ENCODE data around the gene CTDSP1. TPM values are rescaled to one million over a fixed set of nuclear protein-coding genes. Genes with fewer than 3 reads are reported as not detected.

Gene CTDSP1, protein sequence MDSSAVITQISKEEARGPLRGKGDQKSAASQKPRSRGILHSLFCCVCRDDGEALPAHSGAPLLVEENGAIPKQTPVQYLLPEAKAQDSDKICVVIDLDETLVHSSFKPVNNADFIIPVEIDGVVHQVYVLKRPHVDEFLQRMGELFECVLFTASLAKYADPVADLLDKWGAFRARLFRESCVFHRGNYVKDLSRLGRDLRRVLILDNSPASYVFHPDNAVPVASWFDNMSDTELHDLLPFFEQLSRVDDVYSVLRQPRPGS
- 52.4 and 72.9 TPM in 2 replicates for total RNA-seq

DNA sequence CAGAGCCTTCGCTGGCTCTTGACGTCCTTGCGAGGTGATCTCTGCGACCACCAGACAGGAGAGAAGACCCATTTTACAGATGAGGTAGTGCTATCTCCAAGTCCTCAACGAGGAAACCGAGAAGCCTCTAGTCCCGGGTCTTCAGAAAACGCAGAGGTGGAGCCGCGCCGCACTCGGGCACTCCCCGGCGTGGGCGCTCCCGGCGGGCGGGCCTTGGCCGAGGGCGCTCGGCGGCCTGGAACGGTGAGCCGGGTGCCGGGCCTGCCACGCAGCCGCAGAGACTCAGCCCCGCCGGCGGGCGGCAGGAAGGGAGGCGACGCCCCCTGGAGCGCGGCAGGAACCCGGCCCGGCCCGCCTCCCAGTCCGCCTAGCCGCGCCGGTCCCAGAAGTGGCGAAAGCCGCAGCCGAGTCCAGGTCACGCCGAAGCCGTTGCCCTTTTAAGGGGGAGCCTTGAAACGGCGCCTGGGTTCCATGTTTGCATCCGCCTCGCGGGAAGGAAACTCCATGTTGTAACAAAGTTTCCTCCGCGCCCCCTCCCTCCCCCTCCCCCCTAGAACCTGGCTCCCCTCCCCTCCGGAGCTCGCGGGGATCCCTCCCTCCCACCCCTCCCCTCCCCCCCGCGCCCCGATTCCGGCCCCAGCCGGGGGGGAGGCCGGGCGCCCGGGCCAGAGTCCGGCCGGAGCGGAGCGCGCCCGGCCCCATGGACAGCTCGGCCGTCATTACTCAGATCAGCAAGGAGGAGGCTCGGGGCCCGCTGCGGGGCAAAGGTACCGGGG is at the start of gene CTDSP1:
CTDSP1 (plus strand) TSS at position 478 of the 776 bp plus-strand sequence; CDS start at position 701, 223 bp downstream.

DNA sequence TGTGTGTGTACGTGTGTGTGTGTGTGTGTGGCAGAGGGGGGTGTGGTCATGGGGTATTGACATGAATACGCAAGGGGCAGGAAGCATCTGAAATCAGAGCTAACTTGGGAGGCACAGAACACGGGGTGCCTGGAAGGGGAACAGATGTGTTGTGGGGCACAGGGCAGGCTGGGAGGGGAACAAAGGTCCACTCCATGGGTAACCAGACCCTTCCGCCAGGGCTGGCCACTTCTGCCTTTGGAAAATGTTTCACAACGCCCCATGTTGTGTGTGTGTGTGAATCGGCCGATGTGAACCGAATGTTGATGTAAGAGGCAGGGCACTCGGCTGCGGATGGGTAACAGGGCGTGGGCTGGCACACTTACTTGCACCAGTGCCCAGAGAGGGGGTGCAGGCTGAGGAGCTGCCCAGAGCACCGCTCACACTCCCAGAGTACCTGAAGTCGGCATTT is 17.7 kb upstream of the CTDSP1 start, which contains the start of gene SLC11A1:
SLC11A1 (plus strand) TSS at position 358 of the 451 bp plus-strand sequence. CDS start 96 bp downstream, outside the sequence.

DNA sequence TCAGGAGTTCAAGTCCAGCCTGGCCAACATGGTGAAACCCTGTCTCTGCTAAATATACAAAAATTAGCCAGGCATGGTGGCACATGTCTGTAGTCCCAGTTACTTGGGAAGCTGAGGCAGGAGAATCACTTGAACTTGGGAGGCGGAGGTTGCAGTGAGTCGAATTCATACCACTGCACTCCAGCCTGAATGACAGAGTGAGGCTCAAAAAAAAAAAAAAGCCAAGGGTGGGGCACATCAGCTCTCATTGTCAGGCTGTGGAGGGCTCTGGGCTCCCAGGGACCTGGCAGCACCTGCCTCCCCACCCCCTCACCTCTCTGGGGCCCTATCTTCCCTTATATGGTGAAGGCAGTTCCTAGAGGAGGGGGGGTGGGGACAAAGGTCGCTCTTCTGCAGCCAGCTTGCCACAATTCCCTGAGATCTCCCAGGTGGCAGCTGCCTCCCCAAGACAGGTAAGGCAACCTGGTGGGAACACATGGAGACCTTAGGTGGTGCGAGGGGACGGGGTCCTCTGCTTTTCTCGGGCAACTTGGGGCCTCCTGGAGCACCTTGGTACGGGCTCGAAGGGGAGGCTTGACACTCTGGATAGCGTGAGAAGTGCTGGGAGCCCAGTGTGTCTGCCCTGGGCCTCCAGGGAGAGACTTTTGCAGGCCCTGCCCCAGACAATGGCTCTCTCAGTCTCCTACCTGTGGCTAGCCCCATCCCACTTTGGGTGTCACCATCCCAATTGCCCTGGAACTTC is 19.2 kb downstream of the CTDSP1 start, which contains the start of gene VIL1:
VIL1 (plus strand) TSS at position 407 of the 742 bp plus-strand sequence. CDS start 4,656 bp downstream, outside the sequence.

Other genes starting within 250 kb of the CTDSP1 start
- not detected in 2 replicates for gene CXCR1, start 232.9 kb upstream of the CTDSP1 start, total RNA-seq
- 512 and 604 TPM in 2 replicates for gene ARPC2, start 182.7 kb upstream of the CTDSP1 start, total RNA-seq
- gene GPBAR1, start 138.9 kb upstream of the CTDSP1 start, total RNA-seq = 0.56 TPM in 1 of 2 replicates, not detected in the other
- gene AAMP, start 129.7 kb upstream of the CTDSP1 start, total RNA-seq = 179 and 196 TPM in 2 replicates
- gene PNKD, start 129.3 kb upstream of the CTDSP1 start, total RNA-seq = 41.7 and 45.4 TPM in 2 replicates
- gene TMBIM1, start 107.4 kb upstream of the CTDSP1 start, total RNA-seq = 333 and 422 TPM in 2 replicates
- gene CATIP, start 43.0 kb upstream of the CTDSP1 start, total RNA-seq = not detected in 2 replicates
- gene SLC11A1, start 17.6 kb upstream of the CTDSP1 start, total RNA-seq = 0.14 TPM in 1 of 2 replicates, not detected in the other
- gene VIL1, start 19.3 kb downstream of the CTDSP1 start, total RNA-seq = not detected in 2 replicates
- gene USP37, start 168.5 kb downstream of the CTDSP1 start, total RNA-seq = 6.0 and 6.3 TPM in 2 replicates
- gene CNOT9, start 169.0 kb downstream of the CTDSP1 start, total RNA-seq = 50.2 and 58.5 TPM in 2 replicates
- gene PLCD4, start 208.0 kb downstream of the CTDSP1 start, total RNA-seq = 2.6 and 3.1 TPM in 2 replicates